Measurements from ENCODE around the gene INTS7.
"Not testable (repeated sequence)": the region's sequence is repeated elsewhere in the genome, so short reads cannot be mapped to it uniquely, and the experiment has no call there.

The INTS7 gene

GRCh38 chr1:211939876-211940468 is 95.4 kb downstream of the INTS7 start:
- H3K27ac ChIP-seq (ENCODE audit: low read length, poor library complexity, severe bottlenecking) = no peak overlapping the region
- 100% methylated on average over 2 of the region's 3 CpGs for WGBS
- no peak overlapping the region for H2BK12ac ChIP-seq (ENCODE audit: low read length in 2 of 2)
- H2BK5ac ChIP-seq (ENCODE audit: low read depth, low read length, poor library complexity, severe bottlenecking) = no peak overlapping the region
- H2BK15ac ChIP-seq (ENCODE audit: low read depth, poor library complexity, severe bottlenecking) = no peak overlapping the region
- no peak overlapping the region for H3K23ac ChIP-seq (ENCODE audit: low read length in 2 of 2)
- no peaks in the 10 kb centered on the region for H3K27me3 ChIP-seq (ENCODE audit: control insufficient read depth in 1 of 2, insufficient read depth in 1 of 2, low read length in 2 of 2)
- H3K4me3 ChIP-seq (ENCODE audit: insufficient read depth in 1 of 2, low read depth in 1 of 2, low read length in 2 of 2) = no peak overlapping the region
- no peak overlapping the region for H4K8ac ChIP-seq (ENCODE audit: low read length)
- no peak overlapping the region for H2BK120ac ChIP-seq (ENCODE audit: low read depth, low read length)
- H4K91ac ChIP-seq (ENCODE audit: low read length) = no peak overlapping the region
- H3K18ac ChIP-seq (ENCODE audit: low read depth in 1 of 2, low read length in 2 of 2) = no peak overlapping the region
- no peak overlapping the region for H3K4me2 ChIP-seq (ENCODE audit: low read length, poor library complexity, severe bottlenecking)
- H3K9ac ChIP-seq (ENCODE audit: low read length) = no peak overlapping the region
- no peak overlapping the region for H3K4ac ChIP-seq (ENCODE audit: low read depth in 1 of 2, low read length in 2 of 2)
- DNase-seq = no peak
- no peak overlapping the region for H3K14ac ChIP-seq (ENCODE audit: low read length in 2 of 2)
- H2AK5ac ChIP-seq (ENCODE audit: low read length, severe bottlenecking) = no peak overlapping the region
- H3K79me1 ChIP-seq (replicated peaks; ENCODE audit: low read length, poor library complexity, severe bottlenecking) = no peaks in the 10 kb centered on the region
- peaks cover 3% of the 10 kb centered on the region for H3K4me1 ChIP-seq (ENCODE audit: control insufficient read depth, insufficient read depth, low read depth, low read length)
- no peak overlapping the region for H2AFZ ChIP-seq (ENCODE audit: low read depth, low read length)
- H3K36me3 ChIP-seq (ENCODE audit: control insufficient read depth in 1 of 2, insufficient read depth in 2 of 2, low read depth in 1 of 2, low read length in 2 of 2) = peaks cover 4 to 27% of the 10 kb centered on the region in 2 experiments
- no peaks in the 10 kb centered on the region for H3K9me3 ChIP-seq (ENCODE audit: control insufficient read depth, low read length)

GRCh38 chr1:211938561-211938997 is 96.8 kb downstream of the INTS7 start:
- H3K9me3 ChIP-seq (ENCODE audit: control insufficient read depth, low read length) = no peaks in the 10 kb centered on the region
- no peaks in the 10 kb centered on the region for H3K79me1 ChIP-seq (replicated peaks; ENCODE audit: low read length, poor library complexity, severe bottlenecking)
- DNase-seq = peak; percentile 24
- H3K4me1 ChIP-seq (ENCODE audit: control insufficient read depth, insufficient read depth, low read depth, low read length) = no peaks in the 10 kb centered on the region
- no peak overlapping the region for H4K91ac ChIP-seq (ENCODE audit: low read length)
- H3K9ac ChIP-seq (ENCODE audit: low read length) = peak overlapping the region; percentile 52
- H3K36me3 ChIP-seq (ENCODE audit: control insufficient read depth in 1 of 2, insufficient read depth in 2 of 2, low read depth in 1 of 2, low read length in 2 of 2) = peaks cover 4 to 18% of the 10 kb centered on the region in 2 experiments
- WGBS = 92% methylated on average over 2 of the region's 3 CpGs
- H2BK5ac ChIP-seq (ENCODE audit: low read depth, low read length, poor library complexity, severe bottlenecking) = no peak overlapping the region
- H3K14ac ChIP-seq (ENCODE audit: low read length in 2 of 2) = no peak overlapping the region
- H3K4ac ChIP-seq (ENCODE audit: low read depth in 1 of 2, low read length in 2 of 2) = no peak overlapping the region
- no peak overlapping the region for H2BK12ac ChIP-seq (ENCODE audit: low read length in 2 of 2)
- no peak overlapping the region for H2BK15ac ChIP-seq (ENCODE audit: low read depth, poor library complexity, severe bottlenecking)
- no peak overlapping the region for H2BK120ac ChIP-seq (ENCODE audit: low read depth, low read length)
- no peak overlapping the region for H3K23ac ChIP-seq (ENCODE audit: low read length in 2 of 2)
- H2AFZ ChIP-seq (ENCODE audit: low read depth, low read length) = no peak overlapping the region
- H3K27me3 ChIP-seq (ENCODE audit: control insufficient read depth in 1 of 2, insufficient read depth in 1 of 2, low read length in 2 of 2) = peaks cover 0 to 1% of the 10 kb centered on the region in 2 experiments
- H4K8ac ChIP-seq (ENCODE audit: low read length) = no peak overlapping the region
- no peak overlapping the region for H3K18ac ChIP-seq (ENCODE audit: low read depth in 1 of 2, low read length in 2 of 2)
- H3K4me2 ChIP-seq (ENCODE audit: low read length, poor library complexity, severe bottlenecking) = no peak overlapping the region
- H2AK5ac ChIP-seq (ENCODE audit: low read length, severe bottlenecking) = no peak overlapping the region
- no peak overlapping the region for H3K27ac ChIP-seq (ENCODE audit: low read length, poor library complexity, severe bottlenecking)
- H3K4me3 ChIP-seq (ENCODE audit: insufficient read depth in 1 of 2, low read depth in 1 of 2, low read length in 2 of 2) = peak overlapping the region in 1 of 2 experiments; percentile 67

- H3K23ac ChIP-seq (ENCODE audit: low read length in 2 of 2); H3K9me3 ChIP-seq (ENCODE audit: control insufficient read depth, low read length): not testable (repeated sequence)
These were observed 97.9 kb downstream of the INTS7 start for GRCh38 chr1:211937422-211937821.

DNA sequence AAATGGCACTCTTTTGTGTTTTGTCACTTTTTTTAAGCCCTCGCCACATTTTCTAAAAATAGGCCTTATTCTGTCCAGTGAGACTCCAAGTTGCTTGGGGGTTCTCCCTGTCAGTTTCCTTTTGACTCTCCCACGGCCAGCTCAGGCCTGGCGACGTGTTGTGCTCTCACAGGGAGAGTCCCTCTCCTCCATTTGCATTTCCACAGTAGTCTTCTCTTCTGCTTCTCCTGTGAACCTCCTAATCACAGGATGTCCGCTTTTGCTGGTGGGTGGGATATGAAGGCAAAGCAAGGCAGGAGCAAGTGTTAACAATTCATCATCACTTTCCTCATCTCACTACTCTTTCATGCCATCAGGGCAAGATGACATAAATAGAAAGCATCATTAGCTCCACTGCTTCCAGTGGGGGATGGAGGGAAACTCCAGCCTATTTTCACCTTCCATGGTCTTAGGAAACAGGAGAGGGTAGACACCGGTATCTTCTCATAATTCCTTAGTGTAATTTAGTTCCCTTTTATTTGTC is 99.8 kb downstream of the INTS7 start:
- H4K8ac ChIP-seq (ENCODE audit: low read length) = peak overlapping the region; percentile 20
- WGBS = 91% methylated on average over 4 of the region's 6 CpGs
- no peak overlapping the region for H2AK5ac ChIP-seq (ENCODE audit: low read length, severe bottlenecking)
- no peak overlapping the region for H3K4me3 ChIP-seq (ENCODE audit: insufficient read depth in 1 of 2, low read depth in 1 of 2, low read length in 2 of 2)
- H3K36me3 ChIP-seq (ENCODE audit: control insufficient read depth in 1 of 2, insufficient read depth in 2 of 2, low read depth in 1 of 2, low read length in 2 of 2) = no peaks in the 10 kb centered on the region
- H2BK5ac ChIP-seq (ENCODE audit: low read depth, low read length, poor library complexity, severe bottlenecking) = no peak overlapping the region
- H3K27me3 ChIP-seq (ENCODE audit: control insufficient read depth in 1 of 2, insufficient read depth in 1 of 2, low read length in 2 of 2) = peaks cover 0 to 11% of the 10 kb centered on the region in 2 experiments
- no peak overlapping the region for H3K18ac ChIP-seq (ENCODE audit: low read depth in 1 of 2, low read length in 2 of 2)
- no peak overlapping the region for H3K9ac ChIP-seq (ENCODE audit: low read length)
- no peak overlapping the region for H4K91ac ChIP-seq (ENCODE audit: low read length)
- H3K27ac ChIP-seq (ENCODE audit: low read length, poor library complexity, severe bottlenecking) = no peak overlapping the region
- no peaks in the 10 kb centered on the region for H3K9me3 ChIP-seq (ENCODE audit: control insufficient read depth, low read length)
- H3K4me2 ChIP-seq (ENCODE audit: low read length, poor library complexity, severe bottlenecking) = no peak overlapping the region
- H2AFZ ChIP-seq (ENCODE audit: low read depth, low read length) = no peak overlapping the region
- H3K79me1 ChIP-seq (replicated peaks; ENCODE audit: low read length, poor library complexity, severe bottlenecking) = no peaks in the 10 kb centered on the region
- H3K4me1 ChIP-seq (ENCODE audit: control insufficient read depth, insufficient read depth, low read depth, low read length) = peaks cover 3% of the 10 kb centered on the region
- H2BK12ac ChIP-seq (ENCODE audit: low read length in 2 of 2) = no peak overlapping the region
- no peak overlapping the region for H3K14ac ChIP-seq (ENCODE audit: low read length in 2 of 2)
- H3K23ac ChIP-seq (ENCODE audit: low read length in 2 of 2) = no peak overlapping the region
- H2BK120ac ChIP-seq (ENCODE audit: low read depth, low read length) = no peak overlapping the region
- no peak overlapping the region for H3K4ac ChIP-seq (ENCODE audit: low read depth in 1 of 2, low read length in 2 of 2)
- no peak overlapping the region for H2BK15ac ChIP-seq (ENCODE audit: low read depth, poor library complexity, severe bottlenecking)
- DNase-seq = no peak

More at GRCh38 chr1:211937422-211937821, 97.9 kb downstream of the INTS7 start:
- H2BK15ac ChIP-seq (ENCODE audit: low read depth, poor library complexity, severe bottlenecking); H3K18ac ChIP-seq (ENCODE audit: low read depth in 1 of 2, low read length in 2 of 2); H3K36me3 ChIP-seq (ENCODE audit: control insufficient read depth in 1 of 2, insufficient read depth in 2 of 2, low read depth in 1 of 2, low read length in 2 of 2); H2BK5ac ChIP-seq (ENCODE audit: low read depth, low read length, poor library complexity, severe bottlenecking); H4K8ac ChIP-seq (ENCODE audit: low read length); H3K4me2 ChIP-seq (ENCODE audit: low read length, poor library complexity, severe bottlenecking); H3K4me1 ChIP-seq (ENCODE audit: control insufficient read depth, insufficient read depth, low read depth, low read length); H3K9ac ChIP-seq (ENCODE audit: low read length); H3K27ac ChIP-seq (ENCODE audit: low read length, poor library complexity, severe bottlenecking); H2AFZ ChIP-seq (ENCODE audit: low read depth, low read length); H3K79me1 ChIP-seq (replicated peaks; ENCODE audit: low read length, poor library complexity, severe bottlenecking); H3K4ac ChIP-seq (ENCODE audit: low read depth in 1 of 2, low read length in 2 of 2); H3K4me3 ChIP-seq (ENCODE audit: insufficient read depth in 1 of 2, low read depth in 1 of 2, low read length in 2 of 2); H2BK12ac ChIP-seq (ENCODE audit: low read length in 2 of 2); DNase-seq; H4K91ac ChIP-seq (ENCODE audit: low read length); H2AK5ac ChIP-seq (ENCODE audit: low read length, severe bottlenecking); H3K14ac ChIP-seq (ENCODE audit: low read length in 2 of 2); H2BK120ac ChIP-seq (ENCODE audit: low read depth, low read length): not testable (repeated sequence)
- peaks cover 0 to 11% of the 10 kb centered on the region in 2 experiments for H3K27me3 ChIP-seq (ENCODE audit: control insufficient read depth in 1 of 2, insufficient read depth in 1 of 2, low read length in 2 of 2)
- 100% methylated on average over 3 of the region's 5 CpGs for WGBS
